Endodermal cell (in vitro differentiated cells): Measurements from ENCODE around the gene PGRMC1. TPM values are rescaled to one million over a fixed set of nuclear protein-coding genes. Genes with fewer than 3 reads are reported as not detected.

ENCODE experiments used
- DNase-seq: peaks from one replicate; pipeline ENCODE4 v3.0.0-alpha.2; 2017
- H3K27ac ChIP-seq: 2 replicates; pipeline ENCODE4 v1.5.1; 2013; ENCODE audit warnings: mild to moderate bottlenecking, low read depth, low read length, moderate library complexity
- H3K27me3 ChIP-seq: 2 replicates; pipeline ENCODE4 v1.6.1; 2013; ENCODE audit warnings: mild to moderate bottlenecking, low read length, moderate library complexity; ENCODE audit not compliant: insufficient read depth, control insufficient read depth, poor library complexity, severe bottlenecking
- H3K36me3 ChIP-seq: 2 replicates; pipeline ENCODE4 v1.7.0; 2013; ENCODE audit warnings: mild to moderate bottlenecking, low read length, moderate library complexity; ENCODE audit not compliant: control insufficient read depth, insufficient read depth
- H3K4me1 ChIP-seq: one replicate; pipeline ENCODE4 v1.7.0; 2013; ENCODE audit warnings: low read length; ENCODE audit not compliant: control insufficient read depth, insufficient read depth
- H3K4me3 ChIP-seq: 2 replicates; pipeline ENCODE4 v1.5.1; 2013; ENCODE audit warnings: mild to moderate bottlenecking, low read length, moderate library complexity
- H3K9ac ChIP-seq: 2 replicates; pipeline ENCODE4 v1.6.1; 2013; ENCODE audit warnings: mild to moderate bottlenecking, low read length, moderate library complexity; ENCODE audit not compliant: poor library complexity, severe bottlenecking; ENCODE audit errors: extremely low read depth
- H3K9me3 ChIP-seq: 2 replicates; pipeline ENCODE4 v1.6.1; 2013; ENCODE audit warnings: mild to moderate bottlenecking, low read length, moderate library complexity; ENCODE audit not compliant: control insufficient read depth
- H3K27ac Mint-ChIP-seq: 2 replicates; pipeline ENCODE4 v1.8.0; 2020; ENCODE audit warnings: mixed read lengths
- H3K27me3 Mint-ChIP-seq: 2 replicates; pipeline ENCODE4 v1.8.0; 2021; ENCODE audit warnings: mild to moderate bottlenecking, mixed read lengths; ENCODE audit not compliant: insufficient read depth
- H3K36me3 Mint-ChIP-seq: 2 replicates; pipeline ENCODE4 v1.8.0; 2020; ENCODE audit warnings: low read depth, mixed read lengths
- H3K4me1 Mint-ChIP-seq: 2 replicates; pipeline ENCODE4 v1.8.0; 2020; ENCODE audit warnings: mixed read lengths
- H3K4me3 Mint-ChIP-seq: 2 replicates; pipeline ENCODE4 v1.8.0; 2020; ENCODE audit warnings: mild to moderate bottlenecking, moderate library complexity, mixed read lengths
- H3K9me3 Mint-ChIP-seq: 2 replicates; pipeline ENCODE4 v1.8.0; 2020; ENCODE audit warnings: mild to moderate bottlenecking, mixed read lengths
- CTCF ChIP-seq: fragments of 200-600 bp; sonication (generic); conservative IDR thresholded peaks from 2 replicates; pipeline ENCODE4 v1.5.0; 2021; ENCODE audit warnings: antibody characterized with exemption, mild to moderate bottlenecking
- whole genome bisulfite sequencing, 2 experiments: methylation state at CpG; one replicate each; pipeline versions ENCODE4 v1.1.5 to v1.1.7; 2013; ENCODE audit warnings: missing lambda C conversion rate in 2 of 2, mixed read lengths in 1 of 2; ENCODE audit not compliant: insufficient coverage in 1 of 2, insufficient read length in 1 of 2; 5-methylcytosine and 5-hydroxymethylcytosine counted together
- total RNA-seq, 2 donors: library from RNA; stranded (reverse); fragmentation: NEBNext Ultra II Directional in 1 of 2; extraction: Animal tissue kit (Norgen Biotek cat#: 25700) in 1 of 2; gene quantifications; 2 replicates in 1 of 2; 3 replicates in 1 of 2; pipeline ENCODE4 v1.2.1, GENCODE V29; 2021

Gene PGRMC1
- total RNA-seq, 2 donors from 2014 or later: 108 to 115 TPM

- no peak overlapping the region for H3K4me3 Mint-ChIP-seq
- Histone ChIP-seq H3K9ac (no peak overlapping the region), H3K27ac (no peak overlapping the region), H3K4me1 (no peaks in the 10 kb centered on the region), H3K4me3 (no peak overlapping the region), H3K27me3 (no peaks in the 10 kb centered on the region), H3K36me3 (no peaks in the 10 kb centered on the region), H3K9me3 (no peaks in the 10 kb centered on the region)
- H3K27ac Mint-ChIP-seq: no peak overlapping the region
- TF ChIP-seq CTCF: no peak
- H3K9me3 Mint-ChIP-seq: peaks cover 50% of the 10 kb centered on the region
- H3K4me1 Mint-ChIP-seq: no peaks in the 10 kb centered on the region
- no peaks in the 10 kb centered on the region for H3K36me3 Mint-ChIP-seq
- H3K27me3 Mint-ChIP-seq: peaks cover 2% of the 10 kb centered on the region
- DNase-seq: no peak
Observed at GRCh38 chrX:119223783-119224182, 12.3 kb upstream of the PGRMC1 start.

GRCh38 chrX:119226446-119226845 is 9.6 kb upstream of the PGRMC1 start:
- H3K4me1 ChIP-seq: no peaks in the 10 kb centered on the region
- DNase-seq: no peak
- no peaks in the 10 kb centered on the region for H3K9me3 ChIP-seq
- WGBS, 2 experiments: 63% methylated on average over 3 of the region's 3 CpGs; no CpG with 5 or more reads in 1 of the 2 experiments
- Mint-ChIP-seq H3K4me3 (no peak overlapping the region), H3K27me3 (peaks cover 2% of the 10 kb centered on the region), H3K9me3 (peaks cover 42% of the 10 kb centered on the region), H3K36me3 (no peaks in the 10 kb centered on the region), H3K4me1 (no peaks in the 10 kb centered on the region), H3K27ac (no peak overlapping the region)
- no peak for TF ChIP-seq CTCF
- no peak overlapping the region for H3K27ac ChIP-seq
- H3K9ac ChIP-seq: no peak overlapping the region
- H3K4me3 ChIP-seq: no peak overlapping the region
- H3K27me3 ChIP-seq: no peaks in the 10 kb centered on the region
- no peaks in the 10 kb centered on the region for H3K36me3 ChIP-seq

GRCh38 chrX:119228512-119229252 is 7.4 kb upstream of the PGRMC1 start:
- Histone ChIP-seq H3K9me3 (no peaks in the 10 kb centered on the region), H3K27ac (no peak overlapping the region), H3K9ac (no peak overlapping the region), H3K27me3 (no peaks in the 10 kb centered on the region), H3K4me3 (no peak overlapping the region), H3K4me1 (no peaks in the 10 kb centered on the region), H3K36me3 (no peaks in the 10 kb centered on the region)
- no peak overlapping the region for H3K4me3 Mint-ChIP-seq
- 89 to 100% methylated on average over 1 to 5 of the region's 6 CpGs for WGBS, 2 experiments
- no peak for DNase-seq
- no peaks in the 10 kb centered on the region for H3K36me3 Mint-ChIP-seq
- peaks cover 39% of the 10 kb centered on the region for H3K9me3 Mint-ChIP-seq
- no peaks in the 10 kb centered on the region for H3K4me1 Mint-ChIP-seq
- no peak for TF ChIP-seq CTCF
- peaks cover 2% of the 10 kb centered on the region for H3K27me3 Mint-ChIP-seq
- H3K27ac Mint-ChIP-seq: no peak overlapping the region
